CD4-positive, alpha-beta memory T cell (primary cell): ENCODE measurements around the gene SIGLEC6. TPM values are rescaled to one million over a fixed set of nuclear protein-coding genes. Genes with fewer than 3 reads are reported as not detected.

Experiments used
- CTCF ChIA-PET: fragments of 350-600 bp; sonication (Branson Sonifier 250); formaldehyde crosslinking; loops from one replicate; lab custom pipeline; 2021; ENCODE audit warnings: inconsistent platforms; ENCODE audit not compliant: partially characterized antibody; lab: Charles Lee
- POLR2A ChIA-PET: fragments of 350-600 bp; sonication (Branson Sonifier 250); formaldehyde crosslinking; loops from one replicate; lab custom pipeline; 2021; ENCODE audit not compliant: partially characterized antibody; lab: Charles Lee
- DNase-seq, 5 donors: peaks; one replicate each; pipeline versions ENCODE4 v3.0.0 to v3.0.0-alpha.2; 2020 to 2022; ENCODE audit warnings: mixed read lengths in 1 of 5
- H3K27ac ChIP-seq: one replicate; pipeline ENCODE4 v1.7.0; 2013; ENCODE audit warnings: low read depth, low read length
- H3K27me3 ChIP-seq: 2 replicates; pipeline ENCODE4 v1.7.0; 2013; ENCODE audit warnings: mild to moderate bottlenecking, low read length, moderate library complexity; ENCODE audit not compliant: insufficient read depth
- H3K36me3 ChIP-seq: 2 replicates; pipeline ENCODE4 v1.7.0; 2013; ENCODE audit warnings: mild to moderate bottlenecking, low read length, moderate library complexity; ENCODE audit not compliant: insufficient read depth
- H3K4me1 ChIP-seq: 2 replicates; pipeline ENCODE4 v1.7.0; 2013; ENCODE audit warnings: mild to moderate bottlenecking, low read length, moderate library complexity; ENCODE audit not compliant: insufficient read depth
- H3K4me3 ChIP-seq, 2 donors: one replicate each; pipeline ENCODE4 v1.7.0; 2013; ENCODE audit warnings: low read length in 2 of 2, mild to moderate bottlenecking in 1 of 2
- H3K9me3 ChIP-seq, 2 donors: one replicate each; pipeline ENCODE4 v1.7.0; 2013; ENCODE audit warnings: low read length in 2 of 2, control low read depth in 1 of 2; ENCODE audit not compliant: control insufficient read depth in 1 of 2
- H3K27ac Mint-ChIP-seq, 7 donors: one replicate each; pipeline ENCODE4 v1.8.0; 2020 to 2021; ENCODE audit warnings: mixed read lengths in 7 of 7, mild to moderate bottlenecking in 6 of 7, inconsistent platforms in 3 of 7, moderate library complexity in 3 of 7
- H3K27me3 Mint-ChIP-seq, 2 donors: one replicate each; pipeline ENCODE4 v1.8.0; 2020 to 2021; ENCODE audit warnings: mixed read lengths in 2 of 2
- H3K36me3 Mint-ChIP-seq, 2 donors: one replicate each; pipeline ENCODE4 v1.8.0; 2020 to 2021; ENCODE audit warnings: mixed read lengths in 2 of 2, inconsistent platforms in 1 of 2, mild to moderate bottlenecking in 1 of 2
- H3K4me1 Mint-ChIP-seq, 4 donors: one replicate each; pipeline ENCODE4 v1.8.0; 2020 to 2021; ENCODE audit warnings: mixed read lengths in 4 of 4, mild to moderate bottlenecking in 1 of 4
- H3K4me3 Mint-ChIP-seq, 8 donors: one replicate each; pipeline ENCODE4 v1.8.0; 2020 to 2021; ENCODE audit warnings: mixed read lengths in 8 of 8, mild to moderate bottlenecking in 7 of 8, moderate library complexity in 6 of 8, inconsistent platforms in 3 of 8
- H3K9me3 Mint-ChIP-seq, 8 donors: one replicate each; pipeline ENCODE4 v1.8.0; 2020 to 2021; ENCODE audit warnings: mixed read lengths in 8 of 8, mild to moderate bottlenecking in 5 of 8, inconsistent platforms in 3 of 8, moderate library complexity in 1 of 8
- intact Hi-C: fragments of 100-400 bp; cut with micrococcal nuclease; formaldehyde crosslinking; loops from one replicate; pipeline ENCODE4 v1.15.1; 2023
- polyA plus RNA-seq, 2 donors: library from polyadenylated mRNA; unstranded; fragments of 300-500 nt; fragmentation: Illumina TruSeq; gene quantifications; one replicate each; pipeline ENCODE4 v1.2.3, GENCODE V29; 2021
- total RNA-seq, 2 experiments: library from RNA; stranded (reverse); gene quantifications; one replicate each; pipeline ENCODE4 v1.2.3, GENCODE V29; 2021

The SIGLEC6 gene
- total and polyA plus RNA-seq, 4 experiments from 2014 or later = 0.10 TPM; not detected in 3

GRCh38 chr19:51559240-51559639 is 27.8 kb upstream of the SIGLEC6 start:
- H3K4me3 Mint-ChIP-seq = no peak overlapping the region
- CTCF ChIA-PET = no interaction called here
- H3K27me3 ChIP-seq = no peaks in the 10 kb centered on the region
- peaks cover 31 to 58% of the 10 kb centered on the region in 2 donors for H3K27me3 Mint-ChIP-seq
- H3K27ac ChIP-seq = no peak overlapping the region
- no peak overlapping the region for H3K4me3 ChIP-seq
- peaks cover 0 to 4% (median under 1%) of the 10 kb centered on the region in 8 donors for H3K9me3 Mint-ChIP-seq
- no peaks in the 10 kb centered on the region for H3K36me3 ChIP-seq
- H3K4me1 Mint-ChIP-seq = no peaks in the 10 kb centered on the region
- no peak overlapping the region for H3K27ac Mint-ChIP-seq
- POLR2A ChIA-PET = no interaction called here
- no peaks in the 10 kb centered on the region for H3K4me1 ChIP-seq
- no peaks in the 10 kb centered on the region for H3K9me3 ChIP-seq
- no peaks in the 10 kb centered on the region for H3K36me3 Mint-ChIP-seq
- DNase-seq = no peak
- intact Hi-C loops = no loop called here

- no peak for DNase-seq
- H3K4me3 Mint-ChIP-seq = no peak overlapping the region
- peaks cover 0 to 6% of the 10 kb centered on the region in 2 donors for H3K36me3 Mint-ChIP-seq
- ChIA-PET POLR2A (no interaction called here), CTCF (interaction anchor here (1.3 kb wide), 1 partner anchor 224 kb away, joined by 3 read pairs; no protein-coding TSS in a partner anchor)
- peaks cover 31 to 53% of the 10 kb centered on the region in 2 donors for H3K27me3 Mint-ChIP-seq
- no peaks in the 10 kb centered on the region for H3K4me1 ChIP-seq
- no peak overlapping the region for H3K4me3 ChIP-seq
- peaks cover 0 to 10% (median 7%) of the 10 kb centered on the region in 8 donors for H3K9me3 Mint-ChIP-seq
- H3K36me3 ChIP-seq = no peaks in the 10 kb centered on the region
- H3K9me3 ChIP-seq = no peaks in the 10 kb centered on the region
- intact Hi-C loops = no loop called here
- no peak overlapping the region for H3K27ac Mint-ChIP-seq
- H3K4me1 Mint-ChIP-seq = peaks cover 2 to 14% (median 6%) of the 10 kb centered on the region in 4 donors
- H3K27me3 ChIP-seq = no peaks in the 10 kb centered on the region
- H3K27ac ChIP-seq = no peak overlapping the region
Measured at GRCh38 chr19:51552996-51553725, 21.7 kb upstream of the SIGLEC6 start.

GRCh38 chr19:51552608-51552995 is 21.1 kb upstream of the SIGLEC6 start:
- CTCF ChIA-PET = no interaction called here

GRCh38 chr19:51551673-51552432 is 20.4 kb upstream of the SIGLEC6 start:
- Mint-ChIP-seq H3K9me3 (peaks cover 0 to 10% (median 7%) of the 10 kb centered on the region in 8 donors), H3K36me3 (peaks cover 0 to 6% of the 10 kb centered on the region in 2 donors), H3K4me1 (peaks cover 2 to 14% (median 6%) of the 10 kb centered on the region in 4 donors), H3K27ac (peak overlapping the region in 2 of 7 donors; percentile 26 to 45), H3K27me3 (peaks cover 38 to 51% of the 10 kb centered on the region in 2 donors), H3K4me3 (peak overlapping the region in 4 of 8 donors; percentile 3 to 58 (median 18))
- ChIA-PET POLR2A (no interaction called here), CTCF (no interaction called here)
- Histone ChIP-seq H3K36me3 (no peaks in the 10 kb centered on the region), H3K27me3 (no peaks in the 10 kb centered on the region), H3K9me3 (no peaks in the 10 kb centered on the region), H3K4me3 (no peak overlapping the region), H3K4me1 (no peaks in the 10 kb centered on the region), H3K27ac (no peak overlapping the region)
- DNase-seq = no peak
- intact Hi-C loops = no loop called here

More at GRCh38 chr19:51552608-51552995, 21.1 kb upstream of the SIGLEC6 start:
- Mint-ChIP-seq H3K36me3 (peaks cover 0 to 6% of the 10 kb centered on the region in 2 donors), H3K27me3 (peaks cover 34 to 54% of the 10 kb centered on the region in 2 donors), H3K4me3 (no peak overlapping the region), H3K27ac (no peak overlapping the region), H3K4me1 (peaks cover 2 to 14% (median 6%) of the 10 kb centered on the region in 4 donors), H3K9me3 (peaks cover 0 to 10% (median 7%) of the 10 kb centered on the region in 8 donors)
- Histone ChIP-seq H3K27me3 (no peaks in the 10 kb centered on the region), H3K27ac (no peak overlapping the region), H3K4me1 (no peaks in the 10 kb centered on the region), H3K36me3 (no peaks in the 10 kb centered on the region), H3K9me3 (no peaks in the 10 kb centered on the region), H3K4me3 (no peak overlapping the region)
- no peak for DNase-seq
- intact Hi-C loops = no loop called here
- POLR2A ChIA-PET = no interaction called here

GRCh38 chr19:51550848-51551672 is 19.6 kb upstream of the SIGLEC6 start:
- Histone ChIP-seq H3K27ac (no peak overlapping the region), H3K36me3 (no peaks in the 10 kb centered on the region), H3K4me1 (no peaks in the 10 kb centered on the region), H3K4me3 (no peak overlapping the region), H3K27me3 (no peaks in the 10 kb centered on the region), H3K9me3 (no peaks in the 10 kb centered on the region)
- POLR2A ChIA-PET = no interaction called here
- CTCF ChIA-PET = no interaction called here
- H3K36me3 Mint-ChIP-seq = peaks cover 0 to 6% of the 10 kb centered on the region in 2 donors
- H3K4me3 Mint-ChIP-seq = peak overlapping the region in 3 of 8 donors; percentile 10 to 28 (median 27)
- H3K4me1 Mint-ChIP-seq = peaks cover 2 to 14% (median 6%) of the 10 kb centered on the region in 4 donors
- no peak for DNase-seq
- H3K9me3 Mint-ChIP-seq = peaks cover 0 to 10% (median 7%) of the 10 kb centered on the region in 8 donors
- intact Hi-C loops = no loop called here
- peak overlapping the region in 1 of 7 donors; percentile 45 for H3K27ac Mint-ChIP-seq
- peaks cover 35 to 51% of the 10 kb centered on the region in 2 donors for H3K27me3 Mint-ChIP-seq

- Histone ChIP-seq H3K4me1 (no peaks in the 10 kb centered on the region), H3K36me3 (no peaks in the 10 kb centered on the region), H3K9me3 (no peaks in the 10 kb centered on the region), H3K4me3 (no peak overlapping the region), H3K27ac (no peak overlapping the region), H3K27me3 (no peaks in the 10 kb centered on the region)
- Mint-ChIP-seq H3K9me3 (peaks cover 0 to 10% (median 5%) of the 10 kb centered on the region in 8 donors), H3K4me1 (peaks cover 2 to 14% (median 6%) of the 10 kb centered on the region in 4 donors), H3K4me3 (no peak overlapping the region), H3K27me3 (peaks cover 36 to 47% of the 10 kb centered on the region in 2 donors), H3K36me3 (peaks cover 0 to 6% of the 10 kb centered on the region in 2 donors), H3K27ac (no peak overlapping the region)
- no peak for DNase-seq
- intact Hi-C loops = no loop called here
- ChIA-PET CTCF (no interaction called here), POLR2A (interaction anchor here (0.7 kb wide), 1 partner anchor 161 kb away, joined by 3 read pairs; no protein-coding TSS in a partner anchor)
Measured at GRCh38 chr19:51549533-51550324, 18.3 kb upstream of the SIGLEC6 start.
